ENCODE data around the gene SLX9. TPM values are rescaled to one million over a fixed set of nuclear protein-coding genes. Genes with fewer than 3 reads are reported as not detected.

SLX9 gene
- total RNA-seq, 4 donors from 2014 or later = 8.6 to 24.3 (median 10.5) TPM; not detected in 1

GRCh38 chr21:44918581-44919033 is 21.2 kb upstream of the SLX9 start:
- no peaks in the 10 kb centered on the region for H3K4me1 ChIP-seq
- TF ChIP-seq POLR2A (IDR thresholded peaks at IDR 0.05) (no peak), CTCF (IDR thresholded peaks at IDR 0.05) (no peak)
- no peaks in the 10 kb centered on the region for H3K9me3 ChIP-seq
- H3K27me3 ChIP-seq = no peaks in the 10 kb centered on the region
- H3K27ac ChIP-seq = no peak overlapping the region
- intact Hi-C loops (cut with DNase I; ENCODE audit: low total_unique reads) = no loop called here
- DNase-seq = no peak
- no peak overlapping the region for H3K4me3 ChIP-seq
- no peaks in the 10 kb centered on the region for H3K36me3 ChIP-seq

GRCh38 chr21:44919111-44919912 is 20.5 kb upstream of the SLX9 start:
- intact Hi-C loops (cut with DNase I; ENCODE audit: low total_unique reads) = no loop called here
- no peak for TF ChIP-seq CTCF (IDR thresholded peaks at IDR 0.05)
- no peak for TF ChIP-seq POLR2A (IDR thresholded peaks at IDR 0.05)
- H3K27ac ChIP-seq = no peak overlapping the region
- no peak overlapping the region for H3K4me3 ChIP-seq
- no peak for DNase-seq
- no peaks in the 10 kb centered on the region for H3K27me3 ChIP-seq
- no peaks in the 10 kb centered on the region for H3K9me3 ChIP-seq
- H3K4me1 ChIP-seq = no peaks in the 10 kb centered on the region
- H3K36me3 ChIP-seq = no peaks in the 10 kb centered on the region

GRCh38 chr21:44919913-44920693 is 19.7 kb upstream of the SLX9 start:
- Histone ChIP-seq H3K36me3 (no peaks in the 10 kb centered on the region), H3K27ac (no peak overlapping the region), H3K4me3 (no peak overlapping the region), H3K9me3 (no peaks in the 10 kb centered on the region), H3K4me1 (no peaks in the 10 kb centered on the region), H3K27me3 (no peaks in the 10 kb centered on the region)
- no peak for DNase-seq
- intact Hi-C loops (cut with DNase I; ENCODE audit: low total_unique reads) = no loop called here
- no peak for TF ChIP-seq POLR2A (IDR thresholded peaks at IDR 0.05)

GRCh38 chr21:44920694-44921604 is 18.9 kb upstream of the SLX9 start, which contains the start of gene ITGB2:
Gene ITGB2 (minus strand): TSS chr21:44920899. CDS start chr21:44910782, 10,117 bp downstream.
- Histone ChIP-seq H3K36me3 (no peaks in the 10 kb centered on the region), H3K27ac (no peak within 1 kb of the TSS), H3K9me3 (no peaks in the 10 kb centered on the region), H3K27me3 (no peaks in the 10 kb centered on the region), H3K4me1 (no peaks in the 10 kb centered on the region), H3K4me3 (no peak within 1 kb of the TSS)
- no peak for DNase-seq
- intact Hi-C loops (cut with DNase I; ENCODE audit: low total_unique reads) = no loop called here
- TF ChIP-seq POLR2A (IDR thresholded peaks at IDR 0.05) (no peak), CTCF (IDR thresholded peaks at IDR 0.05) (no peak)

GRCh38 chr21:44921928-44922327 is 17.9 kb upstream of the SLX9 start:
- Histone ChIP-seq H3K9me3 (no peaks in the 10 kb centered on the region), H3K4me1 (no peaks in the 10 kb centered on the region), H3K27ac (no peak overlapping the region), H3K36me3 (no peaks in the 10 kb centered on the region), H3K4me3 (no peak overlapping the region), H3K27me3 (no peaks in the 10 kb centered on the region)
- no peak for DNase-seq
- no peak for TF ChIP-seq CTCF (IDR thresholded peaks at IDR 0.05)
- no peak for TF ChIP-seq POLR2A (IDR thresholded peaks at IDR 0.05)
- intact Hi-C loops (cut with DNase I; ENCODE audit: low total_unique reads) = no loop called here

Data from uterus (tissue), 4 donors.